ENCODE measurements around the gene TAS2R10.
"Not testable (repeated sequence)": the region's sequence is repeated elsewhere in the genome, so short reads cannot be mapped to it uniquely, and the experiment has no call there.

TAS2R10 gene, protein sequence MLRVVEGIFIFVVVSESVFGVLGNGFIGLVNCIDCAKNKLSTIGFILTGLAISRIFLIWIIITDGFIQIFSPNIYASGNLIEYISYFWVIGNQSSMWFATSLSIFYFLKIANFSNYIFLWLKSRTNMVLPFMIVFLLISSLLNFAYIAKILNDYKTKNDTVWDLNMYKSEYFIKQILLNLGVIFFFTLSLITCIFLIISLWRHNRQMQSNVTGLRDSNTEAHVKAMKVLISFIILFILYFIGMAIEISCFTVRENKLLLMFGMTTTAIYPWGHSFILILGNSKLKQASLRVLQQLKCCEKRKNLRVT

DNA sequence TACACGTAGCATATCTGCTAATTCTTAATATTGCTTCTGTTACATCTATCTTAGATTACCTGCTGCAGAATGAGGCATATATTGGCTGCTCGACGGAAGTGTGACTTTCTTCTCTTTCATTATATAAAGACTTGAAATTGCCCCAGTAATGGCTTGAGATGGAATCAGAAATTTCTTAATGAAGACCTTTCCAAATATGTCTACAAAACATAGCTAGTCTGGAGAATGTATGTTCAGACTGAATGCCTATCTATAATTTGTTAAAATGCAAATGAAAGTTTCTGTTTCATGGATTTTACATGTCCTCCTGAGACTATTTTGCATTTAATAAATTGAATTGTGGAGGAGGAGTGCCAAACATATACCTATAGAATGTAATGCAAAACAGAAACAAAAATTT, at the start of gene TAS2R10:
Gene TAS2R10, minus strand, starts transcription at position 101 of the 400 bp plus-strand sequence. Its CDS starts 89 bp downstream, at position 12.
- DNase-seq (ENCODE audit: low spot score), result no peak

GRCh38 chr12:10873378-10873777, 47.2 kb upstream of the TAS2R10 start:
- DNase-seq (ENCODE audit: low spot score), result no peak

GRCh38 chr12:10867381-10867780, 41.2 kb upstream of the TAS2R10 start:
- no peak for DNase-seq (ENCODE audit: low spot score)

DNA sequence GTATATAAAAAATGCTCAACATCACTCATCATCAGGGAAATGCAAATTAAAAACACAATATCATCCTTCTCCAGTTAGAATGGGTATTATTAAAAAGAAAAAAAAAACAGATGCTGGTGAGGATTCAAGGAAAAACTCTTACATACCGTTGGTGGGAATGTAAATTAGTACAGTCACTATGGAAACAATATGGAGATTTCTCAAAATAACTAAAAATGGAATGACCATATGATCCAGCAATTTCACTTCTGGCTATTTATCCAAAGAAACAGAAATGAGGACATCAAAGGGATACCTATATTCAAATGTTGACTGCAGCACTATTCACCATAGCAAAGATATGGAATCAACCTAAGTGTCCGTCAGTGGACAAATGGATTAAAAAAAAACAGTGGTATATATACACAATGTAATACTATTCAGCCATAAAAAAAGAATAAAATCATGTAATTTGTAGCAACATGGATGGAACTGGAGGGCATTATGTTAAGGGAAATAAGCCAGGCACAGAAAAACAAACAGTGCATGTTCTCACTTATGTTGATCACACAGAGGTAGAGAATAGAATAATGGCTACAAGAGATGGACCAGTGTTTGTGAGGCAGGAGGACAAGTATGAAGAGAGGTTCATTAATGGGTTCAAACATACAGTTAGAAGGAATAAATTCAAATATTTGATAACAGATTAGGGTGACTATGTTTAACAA, 37.5 kb upstream of the TAS2R10 start:
- no peak for DNase-seq (ENCODE audit: low spot score)

DNA sequence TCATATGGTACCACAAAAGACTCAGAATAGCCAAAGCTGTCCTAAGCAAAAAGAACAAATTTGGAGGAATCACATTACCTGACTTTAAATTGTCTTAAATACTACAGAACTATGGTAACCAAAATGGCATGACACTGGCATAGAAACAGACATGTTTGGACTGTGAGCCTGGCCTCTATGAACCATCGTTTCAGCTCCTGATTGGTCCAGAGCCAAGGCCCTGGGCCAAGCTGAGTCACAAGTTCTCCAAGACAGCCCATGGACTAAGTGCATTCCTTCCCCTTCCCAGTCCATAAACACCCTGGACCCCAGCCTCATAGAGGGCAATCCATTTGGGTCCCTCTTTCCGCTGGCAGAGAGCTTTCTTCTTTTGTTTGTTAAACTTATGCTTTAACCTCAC, 35.2 kb upstream of the TAS2R10 start:
- no peak for DNase-seq (ENCODE audit: low spot score)

- no peak for DNase-seq (ENCODE audit: low spot score)
Measured at GRCh38 chr12:10855807-10856206, 29.6 kb upstream of the TAS2R10 start.

DNA sequence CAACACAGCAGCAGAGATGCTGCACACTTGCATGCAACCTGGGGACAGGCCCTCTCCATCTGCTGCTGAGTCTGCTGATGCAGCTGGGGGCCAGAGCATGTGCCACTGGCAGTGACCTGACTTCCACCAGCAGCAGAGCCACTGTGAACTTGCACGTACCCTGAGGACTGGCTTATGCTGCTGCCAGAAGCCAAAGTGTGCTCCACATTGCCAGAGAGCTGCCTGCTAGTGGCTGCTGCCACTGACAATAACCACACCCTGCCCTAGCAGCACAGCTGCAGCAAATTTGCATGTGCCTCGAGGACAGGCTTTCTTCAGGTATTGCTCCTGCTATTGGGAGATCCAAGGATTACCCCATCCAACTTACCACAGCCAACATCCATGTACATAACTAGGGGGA, 27.6 kb upstream of the TAS2R10 start:
- DNase-seq (ENCODE audit: low spot score), result no peak

DNA sequence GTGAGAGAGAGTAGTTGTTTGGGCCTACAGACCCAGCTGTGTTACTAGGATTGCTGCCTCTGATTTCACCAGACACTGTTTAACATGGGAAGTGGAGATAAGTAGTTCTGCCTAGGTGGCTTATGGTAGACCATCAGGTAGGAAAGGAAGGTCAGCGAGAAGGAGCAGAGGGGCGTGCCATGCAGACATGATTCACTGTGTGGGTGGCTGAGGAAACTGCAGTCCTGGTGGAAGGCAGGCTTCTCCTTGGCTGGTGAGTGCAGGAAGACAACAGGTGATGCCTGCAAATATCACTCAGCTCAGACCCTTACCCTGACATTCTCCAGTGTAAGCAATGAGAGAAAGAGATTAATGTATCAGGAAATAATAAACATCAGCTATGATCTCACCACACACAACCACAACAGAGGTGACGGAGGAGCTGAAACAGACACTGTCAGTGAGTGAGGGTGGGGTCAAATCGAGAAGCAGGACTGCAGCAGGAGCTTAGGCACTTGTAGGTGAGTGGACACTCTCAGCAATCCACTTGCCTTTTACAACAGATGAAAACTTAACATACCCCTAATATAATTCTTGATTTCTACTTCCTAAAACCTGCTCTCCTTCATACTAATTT, 25.2 kb upstream of the TAS2R10 start:
- no peak for DNase-seq (ENCODE audit: low spot score)

- no peak for DNase-seq (ENCODE audit: low spot score)
Measured at GRCh38 chr12:10849425-10849878, 23.3 kb upstream of the TAS2R10 start, which contains the start of gene PRR4. Gene PRR4, minus strand, starts transcription at chr12:10849475. Its CDS starts 38 bp downstream, at chr12:10849437.

GRCh38 chr12:10847744-10848143, 21.6 kb upstream of the TAS2R10 start:
- no peak for DNase-seq (ENCODE audit: low spot score)

GRCh38 chr12:10842862-10843261, 16.7 kb upstream of the TAS2R10 start:
- DNase-seq (ENCODE audit: low spot score), result no peak

DNA sequence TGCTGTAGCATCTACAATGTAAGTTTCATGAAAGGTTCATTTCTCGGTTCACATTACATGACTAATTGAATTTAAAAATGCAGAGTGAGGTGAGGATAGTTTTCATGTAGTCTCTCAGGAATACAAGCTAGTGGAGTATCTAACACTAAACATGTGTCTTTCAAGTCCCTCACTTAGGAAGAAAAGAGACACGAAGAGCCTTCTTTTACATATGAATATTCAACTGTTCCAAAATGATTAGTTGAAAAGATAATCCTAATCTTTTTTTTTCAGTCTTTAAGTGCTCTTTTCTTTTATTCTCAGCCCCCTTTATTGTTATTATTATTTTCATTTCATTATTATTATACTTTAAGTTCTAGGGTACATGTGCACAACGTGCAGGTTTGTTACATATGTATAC, 12.3 kb upstream of the TAS2R10 start:
- DNase-seq (ENCODE audit: low spot score), result no peak

DNA sequence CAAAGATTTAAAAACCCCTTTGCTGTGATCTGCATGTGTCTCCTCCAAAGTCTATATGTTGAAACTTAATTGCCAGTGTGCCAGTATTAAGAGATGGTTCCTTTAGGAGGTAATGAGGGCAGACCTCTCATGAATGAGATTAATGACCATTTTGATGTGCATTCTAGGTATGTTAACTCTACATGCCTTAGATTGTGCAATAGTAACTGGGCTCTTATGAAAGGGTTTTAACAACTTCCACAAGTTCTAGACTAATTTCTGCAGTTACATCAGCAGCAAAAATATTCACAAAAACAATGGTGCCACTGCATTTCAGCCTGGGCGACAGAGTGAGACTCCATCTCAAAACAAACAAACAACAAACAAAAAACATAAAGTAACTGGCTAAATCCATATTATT, 3.8 kb upstream of the TAS2R10 start:
- DNase-seq (ENCODE audit: low spot score), result no peak

GRCh38 chr12:10824957-10825356, 1.2 kb downstream of the TAS2R10 start:
- no peak for DNase-seq (ENCODE audit: low spot score)

DNA sequence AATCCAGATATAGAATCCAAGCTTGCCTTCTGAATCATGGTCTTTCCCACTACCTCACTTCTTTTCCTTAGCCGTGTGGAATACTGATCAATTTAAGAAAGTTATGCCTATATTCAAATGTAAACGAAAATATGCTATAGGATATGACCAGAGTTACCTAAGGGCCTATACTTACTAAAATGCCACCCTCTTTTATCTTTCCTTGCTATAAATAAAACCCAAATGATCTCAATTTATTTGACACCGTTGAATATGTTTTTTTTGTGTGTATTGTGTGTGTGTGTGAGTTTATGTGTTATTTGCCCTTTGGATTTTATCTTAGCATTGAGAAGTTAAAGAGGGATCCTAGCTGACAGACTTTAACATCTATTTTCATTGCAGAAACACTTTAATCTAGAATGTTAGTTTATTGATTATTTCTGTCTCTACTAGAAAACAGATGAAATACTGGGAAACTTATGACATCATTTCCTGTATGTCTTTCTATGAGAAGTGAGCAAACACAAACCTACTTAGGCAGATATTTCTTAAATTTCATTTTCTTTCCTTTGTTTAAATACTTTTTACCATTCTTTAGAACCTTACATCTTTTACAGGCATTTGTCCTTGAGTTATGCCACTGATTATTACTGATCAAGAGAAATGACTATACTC, 14.1 kb downstream of the TAS2R10 start:
- no peak for DNase-seq (ENCODE audit: low spot score)

- DNase-seq (ENCODE audit: low spot score), result no peak
Measured at GRCh38 chr12:10810068-10810467, 16.1 kb downstream of the TAS2R10 start, which contains the start of gene TAS2R9. Gene TAS2R9, minus strand, starts transcription at chr12:10810168. Its CDS starts 93 bp downstream, at chr12:10810075.

DNA sequence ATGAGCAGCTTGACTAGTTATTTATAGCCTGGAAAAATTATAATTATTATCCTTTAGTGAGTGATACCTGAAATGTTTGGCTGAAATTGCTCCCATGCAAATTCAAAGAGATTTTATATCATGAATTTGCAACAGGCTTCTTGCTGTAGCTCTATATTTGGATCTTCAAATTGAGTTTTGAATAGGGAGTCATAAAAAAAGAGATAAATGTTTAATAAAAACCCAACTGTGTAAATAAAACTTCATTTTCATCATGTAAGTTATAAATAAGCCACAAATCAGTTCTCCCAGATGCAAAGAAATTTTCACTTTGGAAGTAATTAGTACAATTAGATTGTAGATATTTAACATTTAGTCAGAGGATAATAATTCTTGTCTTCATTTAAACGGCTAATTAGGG, 19.0 kb downstream of the TAS2R10 start, which contains the start of gene TAS2R8:
Gene TAS2R8, minus strand, starts transcription at position 101 of the 400 bp plus-strand sequence. CDS start 306 bp downstream, outside the sequence.
- DNase-seq (ENCODE audit: low spot score), result no peak

DNA sequence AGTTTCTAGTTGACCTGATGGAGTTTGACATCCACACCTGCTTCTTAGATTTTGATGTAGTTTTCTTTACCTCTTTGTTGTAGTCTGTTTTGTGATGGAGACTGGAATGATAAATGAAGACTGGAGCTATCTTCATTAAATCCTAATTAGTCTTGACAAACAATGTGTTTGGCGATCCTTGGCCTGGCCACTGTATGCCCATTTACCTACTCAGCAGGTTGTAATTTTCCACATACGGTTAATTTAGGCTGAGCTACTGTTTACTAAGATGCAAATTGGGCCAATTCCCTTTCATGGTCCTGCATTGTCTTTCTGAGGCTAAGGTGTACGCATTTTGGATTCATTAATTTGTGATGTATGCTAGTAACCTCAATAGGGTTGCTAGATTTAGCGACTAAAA, 23.6 kb downstream of the TAS2R10 start, which contains the start of gene TAS2R7:
Gene TAS2R7, minus strand, starts transcription at position 41 of the 400 bp plus-strand sequence. CDS start 57 bp downstream, outside the sequence.
- DNase-seq (ENCODE audit: low spot score), result no peak

DNA sequence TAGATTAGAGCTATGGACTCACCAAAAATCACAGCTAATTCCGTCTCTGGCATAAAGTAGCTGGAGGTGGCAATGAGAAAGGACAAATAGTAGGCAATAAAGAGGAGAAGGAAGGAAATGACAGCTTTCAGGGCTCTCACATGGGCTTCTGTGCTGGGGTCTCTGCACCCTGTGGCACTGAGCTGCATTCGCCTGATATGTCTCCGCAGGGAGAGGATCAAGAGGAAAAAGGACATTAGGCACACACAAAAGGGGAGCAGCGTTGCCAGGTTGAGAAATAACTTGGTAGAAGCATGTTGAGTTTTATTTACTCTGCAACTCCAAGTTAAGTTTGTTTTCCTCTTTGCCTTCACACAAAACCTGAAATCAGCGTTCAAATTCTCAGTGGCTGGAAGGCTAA, 24.4 kb downstream of the TAS2R10 start:
- DNase-seq (ENCODE audit: low spot score), result no peak

GRCh38 chr12:10794222-10794621, 31.9 kb downstream of the TAS2R10 start:
- no peak for DNase-seq (ENCODE audit: low spot score)

- DNase-seq (ENCODE audit: low spot score), result not testable (repeated sequence)
Measured at GRCh38 chr12:10791769-10792168, 34.4 kb downstream of the TAS2R10 start.

DNA sequence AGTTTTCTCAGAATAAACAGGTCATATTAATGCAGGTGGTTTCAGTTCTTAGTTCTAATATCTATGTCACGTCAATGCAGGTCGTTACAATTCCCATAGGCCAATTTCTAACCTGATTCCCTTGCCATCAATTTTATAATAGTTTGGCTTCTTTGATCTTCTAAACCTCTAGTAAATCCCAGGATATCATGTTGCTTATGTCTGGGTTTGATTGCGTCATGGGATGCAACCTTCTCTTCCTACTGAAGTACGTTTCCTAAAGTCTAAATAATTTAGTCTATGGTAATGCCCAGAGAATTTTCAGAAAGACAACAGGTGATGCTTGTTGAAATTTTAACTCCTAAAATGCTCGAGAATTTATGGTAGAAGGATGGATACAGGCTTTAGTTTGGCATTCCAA, 42.9 kb downstream of the TAS2R10 start:
- no peak for DNase-seq (ENCODE audit: low spot score)
